GM18870 (cell line): ENCODE data around the gene SLC25A44.

Source experiments
- ATAC-seq: cut with Tn5 transposase; IDR thresholded peaks from one replicate; pipeline ENCODE4 v1.9.1; 2021; ENCODE audit warnings: moderate library complexity; ENCODE audit not compliant: unreplicated experiment

Gene SLC25A44

GRCh38 chr1:156233426-156234127 is 39.7 kb downstream of the SLC25A44 start:
- no peak for ATAC-seq

- no peak for ATAC-seq
These were observed 42.3 kb downstream of the SLC25A44 start for GRCh38 chr1:156236164-156236563.

GRCh38 chr1:156238248-156238647 is 44.3 kb downstream of the SLC25A44 start:
- no peak for ATAC-seq

- no peak for ATAC-seq
These were observed 47.5 kb downstream of the SLC25A44 start for GRCh38 chr1:156241311-156241811.

- no peak for ATAC-seq
These were observed 48.0 kb downstream of the SLC25A44 start, which contains the start of gene BGLAP for GRCh38 chr1:156241926-156242325. Gene BGLAP, plus strand, starts transcription at chr1:156242184. Its CDS starts 48 bp downstream, at chr1:156242232.

GRCh38 chr1:156242738-156243137 is 48.8 kb downstream of the SLC25A44 start:
- no peak for ATAC-seq

- no peak for ATAC-seq
These were observed 50.2 kb downstream of the SLC25A44 start for GRCh38 chr1:156244126-156244525.

- ATAC-seq, result no peak
These were observed 50.8 kb downstream of the SLC25A44 start for GRCh38 chr1:156244712-156245111.

- no peak for ATAC-seq
These were observed 51.7 kb downstream of the SLC25A44 start for GRCh38 chr1:156245451-156246232.

- no peak for ATAC-seq
These were observed 52.4 kb downstream of the SLC25A44 start for GRCh38 chr1:156246241-156246780.

- no peak for ATAC-seq
These were observed 53.0 kb downstream of the SLC25A44 start for GRCh38 chr1:156246781-156247459.

GRCh38 chr1:156247460-156248322 is 53.8 kb downstream of the SLC25A44 start, which contains the start of gene PAQR6:
Gene PAQR6, minus strand, starts transcription at chr1:156248056. Its CDS starts 1,325 bp downstream, at chr1:156246731.
- ATAC-seq, result no peak

- ATAC-seq, result no peak
These were observed 54.4 kb downstream of the SLC25A44 start for GRCh38 chr1:156248323-156248683.

GRCh38 chr1:156249593-156249992 is 55.7 kb downstream of the SLC25A44 start:
- no peak for ATAC-seq

GRCh38 chr1:156251527-156251926 is 57.6 kb downstream of the SLC25A44 start:
- no peak for ATAC-seq

GRCh38 chr1:156253634-156254033 is 59.7 kb downstream of the SLC25A44 start:
- ATAC-seq, result no peak

GRCh38 chr1:156257711-156258110 is 63.8 kb downstream of the SLC25A44 start:
- ATAC-seq, result no peak

GRCh38 chr1:156258859-156259258 is 65.0 kb downstream of the SLC25A44 start:
- no peak for ATAC-seq

- ATAC-seq, result no peak
These were observed 65.9 kb downstream of the SLC25A44 start for GRCh38 chr1:156259805-156260204.

GRCh38 chr1:156260896-156261295 is 67.0 kb downstream of the SLC25A44 start:
- ATAC-seq, result no peak
